ENCODE data around the gene STXBP3.

Gene STXBP3

DNA sequence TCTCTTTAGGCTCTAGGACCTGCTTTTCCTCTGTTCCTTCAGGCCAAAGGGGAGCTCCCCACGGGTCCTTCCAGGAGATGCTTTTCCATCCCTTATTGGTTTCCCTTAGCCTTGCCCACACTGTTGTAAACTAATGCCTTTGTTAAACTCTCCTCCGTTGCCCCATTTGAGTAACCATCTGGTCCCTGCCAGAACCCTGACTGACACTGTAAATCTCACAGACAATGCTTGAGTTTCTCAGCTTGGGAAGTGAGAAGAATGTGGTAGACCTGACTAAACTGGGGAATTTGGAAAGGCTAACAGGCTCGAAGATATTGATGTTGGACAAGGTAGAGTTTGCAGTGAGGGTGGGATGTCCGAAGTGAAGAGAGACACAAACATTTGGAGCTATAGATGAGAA, 99.0 kb downstream of the STXBP3 start:
- no peak for DNase-seq (ENCODE audit: low spot score)

DNA sequence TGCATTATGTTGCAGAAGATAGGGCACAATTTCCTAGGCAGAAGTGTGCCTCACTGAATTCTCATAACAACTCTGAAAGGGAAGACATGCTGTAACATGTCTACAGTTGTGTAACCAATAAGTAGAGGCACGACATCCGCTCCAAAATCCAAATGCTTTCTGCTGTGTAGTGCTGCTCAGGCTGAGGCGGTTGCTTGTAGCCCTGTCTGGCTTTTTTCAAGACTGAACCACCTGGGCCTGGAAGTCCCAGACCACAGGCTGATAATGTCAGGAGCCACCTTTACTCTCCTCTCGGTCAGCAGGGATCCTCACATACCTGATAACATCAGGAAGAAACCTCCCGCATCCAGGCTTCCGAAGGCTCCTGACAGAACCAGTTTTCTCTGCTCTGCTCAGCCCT, 99.5 kb downstream of the STXBP3 start:
- DNase-seq (ENCODE audit: low spot score), result no peak

DNA sequence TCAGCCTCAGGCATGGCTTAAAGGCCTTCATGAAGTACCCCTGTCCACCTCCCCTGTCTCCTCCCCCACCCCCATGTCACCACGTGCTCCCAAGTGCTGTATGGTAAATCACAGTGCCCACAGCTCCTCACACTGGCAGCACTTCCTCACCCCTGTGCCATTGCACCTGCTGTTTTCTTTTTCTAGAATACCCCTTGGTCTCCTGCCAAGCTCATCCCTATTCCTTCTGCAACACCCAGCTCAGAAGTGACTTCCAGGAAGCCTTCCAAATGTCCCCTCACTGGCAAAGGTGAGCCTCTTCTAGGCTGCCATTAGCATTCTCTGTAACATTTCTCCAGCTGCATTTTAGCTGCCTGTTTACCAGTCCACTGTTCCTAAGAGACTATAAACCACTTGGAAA, 101.0 kb downstream of the STXBP3 start:
- DNase-seq (ENCODE audit: low spot score), result no peak

DNA sequence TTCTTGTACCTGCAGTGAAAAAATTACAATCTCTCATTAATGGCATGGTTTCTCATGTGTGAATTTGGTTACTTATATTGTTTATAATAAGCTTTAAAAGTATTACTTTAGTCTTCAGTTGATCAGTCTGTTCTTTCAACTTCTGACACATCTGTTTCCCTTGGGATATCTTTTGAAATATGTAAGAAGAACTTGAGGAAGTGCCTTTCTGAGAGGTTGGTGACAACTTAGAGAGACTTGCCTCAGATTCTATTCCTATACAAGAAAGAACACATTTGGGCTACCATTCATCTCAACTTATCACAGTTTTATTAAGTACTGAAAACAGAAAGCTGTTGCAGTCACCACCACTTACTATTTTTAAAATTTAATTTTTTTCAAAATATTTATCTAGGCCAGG, 102.3 kb downstream of the STXBP3 start:
- DNase-seq (ENCODE audit: low spot score), result no peak

DNA sequence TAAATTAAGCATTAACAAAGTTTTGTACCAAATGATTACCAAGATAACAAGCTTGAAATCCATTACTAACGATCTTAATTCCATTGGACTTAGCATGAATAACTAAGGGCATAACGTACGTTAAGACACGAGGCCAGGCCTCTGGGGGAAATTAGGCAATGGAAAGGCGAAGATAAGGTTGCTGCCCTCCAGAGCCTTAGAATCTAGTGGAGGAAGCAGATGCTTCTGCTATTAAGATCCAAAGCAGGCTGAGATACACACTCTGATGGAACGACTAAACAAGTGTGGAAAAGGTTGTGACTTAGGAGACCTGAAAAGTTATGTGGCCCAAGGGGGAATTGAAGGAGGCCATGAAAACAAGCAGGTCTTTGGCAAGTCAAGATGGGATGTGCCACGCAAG, 104.5 kb downstream of the STXBP3 start:
- DNase-seq (ENCODE audit: low spot score), result no peak

DNA sequence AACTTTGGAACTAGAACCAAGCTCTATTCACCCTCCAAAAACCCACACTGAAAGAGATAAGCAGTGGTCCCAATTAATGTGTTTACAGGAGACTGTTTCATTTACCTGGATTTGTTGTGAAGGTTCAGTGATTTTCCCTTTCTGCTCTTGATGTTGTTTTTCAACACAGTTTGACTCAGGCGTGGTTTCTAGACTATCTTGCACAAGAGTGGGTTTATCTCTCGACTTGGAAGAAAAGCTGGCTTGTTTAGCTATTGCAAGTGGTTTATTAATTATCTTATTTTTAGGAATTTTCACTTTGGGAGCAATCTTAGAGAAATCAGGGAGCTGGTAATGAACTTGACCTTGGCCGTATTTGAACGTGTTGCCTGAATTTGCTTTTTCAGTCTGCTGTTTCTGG, 105.1 kb downstream of the STXBP3 start:
- DNase-seq (ENCODE audit: low spot score), result no peak

DNA sequence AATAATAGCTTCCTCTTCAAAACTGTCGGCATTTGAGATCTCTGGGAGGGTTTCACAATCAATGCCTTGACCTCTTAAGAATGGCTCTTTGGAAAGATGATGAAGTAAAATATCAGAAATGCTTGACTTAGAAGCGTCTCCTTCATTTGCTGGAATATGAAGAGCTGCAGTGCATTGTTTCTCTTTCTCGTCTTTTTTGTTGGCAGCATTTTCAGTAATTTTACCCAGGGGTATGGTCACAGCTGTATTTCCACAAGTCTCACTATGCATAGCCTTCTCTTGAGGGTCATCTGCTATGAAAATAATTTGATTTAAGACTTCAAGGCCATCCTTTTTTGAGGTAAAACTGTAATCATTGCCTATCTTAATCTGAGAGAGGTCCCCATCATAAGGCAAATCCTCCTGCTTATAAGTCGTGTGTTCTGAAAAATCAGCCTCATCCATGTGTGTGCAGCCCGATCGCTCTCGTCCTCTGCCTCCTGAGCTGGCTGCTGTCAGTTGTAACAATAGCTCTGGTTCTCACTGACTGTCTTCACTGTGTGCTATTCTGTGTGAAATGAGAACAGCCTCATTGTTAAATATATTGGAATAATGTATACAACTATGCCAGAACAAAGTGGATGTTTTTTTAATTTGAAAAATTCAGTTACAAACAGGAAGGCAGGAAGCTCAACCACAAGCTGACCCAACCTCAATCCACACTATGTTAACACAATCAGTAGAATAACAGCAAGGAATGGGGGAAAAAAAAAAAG, 105.9 kb downstream of the STXBP3 start:
- no peak for DNase-seq (ENCODE audit: low spot score)

DNA sequence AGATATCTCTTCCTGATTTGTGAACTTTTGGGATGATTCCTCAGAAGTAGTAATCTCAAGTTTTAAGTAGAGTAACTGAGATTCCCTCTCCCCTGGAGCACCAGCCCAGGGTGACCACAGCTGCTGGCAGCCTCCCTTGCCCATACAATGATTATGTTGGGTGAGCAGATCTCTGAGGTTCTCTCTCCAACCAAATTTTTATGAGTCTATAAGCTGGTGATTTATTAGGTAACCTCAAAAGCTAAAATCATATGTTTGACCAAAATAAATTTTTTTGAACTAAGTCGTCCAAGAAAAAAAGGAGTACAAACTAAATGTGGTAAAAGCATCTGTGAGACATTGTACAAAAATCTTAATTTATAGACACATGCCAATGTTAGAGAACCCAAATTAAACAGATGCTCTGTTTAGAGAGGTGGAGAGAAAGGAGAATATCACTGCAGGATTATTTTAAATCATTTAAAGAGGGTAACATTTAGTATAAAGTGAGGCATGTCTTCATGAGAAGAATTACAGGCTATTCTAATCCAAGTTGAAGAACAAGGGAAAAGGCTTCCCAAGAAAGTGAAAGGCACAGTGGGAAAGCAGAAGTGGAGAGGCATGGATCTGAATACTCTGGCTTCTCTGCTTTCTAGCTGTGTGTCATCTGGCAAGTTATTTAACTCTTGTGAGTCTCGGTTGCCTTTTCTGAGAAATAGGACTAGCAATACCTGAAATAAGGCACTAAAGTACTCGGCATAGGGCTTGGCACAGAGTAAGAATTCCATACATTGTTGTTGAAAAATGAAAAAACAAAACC, 107.9 kb downstream of the STXBP3 start:
- no peak for DNase-seq (ENCODE audit: low spot score)

DNA sequence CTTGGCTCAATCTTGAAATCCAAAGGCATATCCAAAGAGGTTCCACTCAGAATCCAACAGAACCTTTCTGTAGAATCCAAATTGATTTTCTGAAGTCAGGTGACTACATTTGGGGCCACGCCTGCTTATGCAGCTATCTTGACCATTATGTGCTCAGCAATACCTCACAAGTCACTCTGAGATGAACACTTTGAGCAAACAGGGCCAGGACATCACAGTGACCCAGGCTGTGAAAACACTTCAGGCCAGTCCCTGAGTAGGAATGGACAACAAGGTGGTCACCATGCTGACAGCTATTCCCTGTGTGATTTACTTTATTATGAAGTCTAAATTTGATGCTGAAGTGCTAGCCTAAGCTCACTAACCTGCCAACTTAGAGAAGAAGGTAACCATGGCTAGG, 110.5 kb downstream of the STXBP3 start, which contains the start of gene AKNAD1:
Gene AKNAD1, minus strand, starts transcription at position 101 of the 400 bp plus-strand sequence. CDS start 4,430 bp downstream, outside the sequence.
- no peak for DNase-seq (ENCODE audit: low spot score)

DNA sequence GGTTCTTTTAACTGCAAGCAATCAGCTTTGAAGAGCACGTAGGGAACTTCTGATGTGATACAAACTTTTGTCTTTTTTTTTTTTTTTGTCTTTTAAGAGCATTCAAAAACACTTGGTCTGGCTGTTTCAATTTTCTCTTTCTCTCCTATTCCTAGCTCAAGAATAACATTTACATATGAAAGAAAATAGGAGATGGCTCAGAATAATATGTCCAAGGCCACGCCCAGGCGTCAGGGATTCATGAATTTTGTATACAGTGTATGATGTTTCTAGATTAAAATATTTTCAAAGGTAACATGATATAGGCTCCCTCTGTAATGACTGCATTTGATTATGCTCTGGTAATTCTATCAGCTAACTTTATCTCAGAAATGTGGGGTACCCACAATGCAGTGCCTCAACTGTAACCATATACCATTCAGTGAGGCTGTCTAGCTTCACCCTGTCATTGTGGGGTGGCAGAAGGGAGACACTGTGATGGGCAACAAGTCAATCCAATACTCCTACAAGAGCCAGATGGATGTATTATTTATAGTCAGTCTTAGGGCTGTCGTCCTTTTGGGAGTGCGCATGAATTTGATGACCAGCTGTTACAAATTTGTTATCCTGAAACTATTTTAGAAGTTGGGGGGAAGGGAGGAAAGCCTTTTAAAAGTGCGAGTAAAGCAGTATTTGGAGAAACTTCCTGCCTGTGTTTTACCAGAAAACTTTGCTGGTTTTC, 111.9 kb downstream of the STXBP3 start:
- DNase-seq (ENCODE audit: low spot score), result no peak
